Gastroesophageal sphincter (tissue), 4 donors: Measurements from ENCODE around the gene HECW1. TPM values are rescaled to one million over a fixed set of nuclear protein-coding genes. Genes with fewer than 3 reads are reported as not detected.

Experiments
- ATAC-seq: fragments of 150-250 bp; one replicate; pipeline ENCODE4 v1.9.1; 2016; ENCODE audit warnings: mild to moderate bottlenecking, moderate library complexity
- H3K27ac ChIP-seq, 4 donors: fragments of 200-600 bp; sonication (generic) in 3 of 4; 1 replicate in 3 of 4; 2 replicates in 1 of 4; pipeline ENCODE4 v1.5.1; 2016 to 2019
- H3K27me3 ChIP-seq: fragments of 200-600 bp; sonication (generic); one replicate; pipeline ENCODE4 v1.5.1; 2019
- H3K36me3 ChIP-seq, 2 donors: fragments of 200-600 bp; sonication (generic); one replicate each; pipeline ENCODE4 v1.5.1; 2019; ENCODE audit warnings: control low read depth in 1 of 2
- H3K4me1 ChIP-seq, 3 donors: fragments of 200-600 bp; sonication (generic); 1 replicate in 2 of 3; 2 replicates in 1 of 3; pipeline ENCODE4 v1.5.1; 2016 to 2019; ENCODE audit warnings: control low read depth in 2 of 3
- H3K4me3 ChIP-seq, 2 donors: fragments of 200-600 bp; sonication (generic); one replicate each; pipeline ENCODE4 v1.5.1; 2019; ENCODE audit warnings: mild to moderate bottlenecking in 1 of 2, moderate library complexity in 1 of 2
- H3K9me3 ChIP-seq, 3 donors: fragments of 200-600 bp; sonication (generic); one replicate each; pipeline ENCODE4 v1.5.1; 2017 to 2019; ENCODE audit warnings: control low read depth in 2 of 3
- EP300 ChIP-seq: sonication (generic); formaldehyde crosslinking; IDR thresholded peaks from one replicate; pipeline ENCODE4 v1.6.1; 2017; ENCODE audit warnings: antibody characterized with exemption, mild to moderate bottlenecking
- POLR2A ChIP-seq, 2 donors: fragments of 450-650 bp; IDR thresholded peaks; one replicate each; pipeline ENCODE4 v1.6.1; 2017; ENCODE audit warnings: antibody characterized with exemption in 2 of 2, mild to moderate bottlenecking in 2 of 2, moderate library complexity in 1 of 2
- POLR2AphosphoS5 ChIP-seq: sonication (generic); formaldehyde crosslinking; IDR thresholded peaks from one replicate; pipeline ENCODE4 v1.6.1; 2017; ENCODE audit warnings: antibody characterized with exemption
- WGBS, 2 donors: methylation state at CpG; one replicate each; pipeline ENCODE4 v1.1.5; 2018; ENCODE audit warnings: low coverage in 1 of 2; 5-methylcytosine and 5-hydroxymethylcytosine counted together
- total RNA-seq, 4 donors: library from RNA; depleted of rRNA; stranded (reverse); fragments of >200 nt; gene quantifications; one replicate each; pipeline ENCODE4 v1.1.0, GENCODE V29; 2016
- TF ChIP-seq, protein P1 (sequence below), 4 experiments: fragments of 200-600 bp in 2 of 4; fragments of 450-650 bp in 2 of 4; sonication (generic) in 1 of 4; IDR thresholded peaks; one replicate each; pipeline ENCODE4 v1.5.1; 2017 to 2019; ENCODE audit warnings: antibody characterized with exemption in 4 of 4, mild to moderate bottlenecking in 2 of 4, moderate library complexity in 2 of 4

HECW1 gene
- total RNA-seq, 4 donors from 2014 or later, result 0.04 to 0.31 (median 0.13) TPM; not detected in 1

DNA sequence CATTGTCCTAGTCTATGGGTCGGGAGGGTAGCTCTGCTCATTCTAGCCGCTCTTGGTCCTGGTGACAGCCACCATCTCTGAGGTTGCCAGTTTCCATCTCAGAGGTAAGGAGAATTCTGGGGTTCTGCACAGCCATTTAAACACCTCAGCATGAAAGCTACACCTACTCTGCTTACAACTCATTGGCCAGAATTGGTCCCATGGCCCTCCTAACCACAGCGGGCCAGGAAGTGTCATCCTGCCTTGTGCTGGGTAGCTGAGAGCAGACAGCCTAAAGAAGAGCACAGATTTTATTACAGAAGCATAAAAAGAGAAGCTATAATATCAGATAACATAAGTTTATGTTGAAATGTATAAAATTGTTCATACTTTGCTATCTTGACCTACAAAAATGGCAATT lies 152.7 kb downstream of the HECW1 start:
- Histone ChIP-seq H3K27me3 (peaks cover 28% of the 10 kb centered on the region), H3K27ac (no peak overlapping the region), H3K4me1 (peaks cover 0 to 7% (median 0%) of the 10 kb centered on the region in 3 donors), H3K9me3 (no peaks in the 10 kb centered on the region), H3K4me3 (no peak overlapping the region), H3K36me3 (no peaks in the 10 kb centered on the region)
- ATAC-seq, result no peak
- WGBS, 2 donors, result 89 to 100% methylated on average over 2 to 3 of the region's 3 CpGs
- TF ChIP-seq EP300 (no peak), POLR2AphosphoS5 (no peak), POLR2A (IDR thresholded peaks at IDR 0.05) (no peak)
- TF ChIP-seq, protein P1, sequence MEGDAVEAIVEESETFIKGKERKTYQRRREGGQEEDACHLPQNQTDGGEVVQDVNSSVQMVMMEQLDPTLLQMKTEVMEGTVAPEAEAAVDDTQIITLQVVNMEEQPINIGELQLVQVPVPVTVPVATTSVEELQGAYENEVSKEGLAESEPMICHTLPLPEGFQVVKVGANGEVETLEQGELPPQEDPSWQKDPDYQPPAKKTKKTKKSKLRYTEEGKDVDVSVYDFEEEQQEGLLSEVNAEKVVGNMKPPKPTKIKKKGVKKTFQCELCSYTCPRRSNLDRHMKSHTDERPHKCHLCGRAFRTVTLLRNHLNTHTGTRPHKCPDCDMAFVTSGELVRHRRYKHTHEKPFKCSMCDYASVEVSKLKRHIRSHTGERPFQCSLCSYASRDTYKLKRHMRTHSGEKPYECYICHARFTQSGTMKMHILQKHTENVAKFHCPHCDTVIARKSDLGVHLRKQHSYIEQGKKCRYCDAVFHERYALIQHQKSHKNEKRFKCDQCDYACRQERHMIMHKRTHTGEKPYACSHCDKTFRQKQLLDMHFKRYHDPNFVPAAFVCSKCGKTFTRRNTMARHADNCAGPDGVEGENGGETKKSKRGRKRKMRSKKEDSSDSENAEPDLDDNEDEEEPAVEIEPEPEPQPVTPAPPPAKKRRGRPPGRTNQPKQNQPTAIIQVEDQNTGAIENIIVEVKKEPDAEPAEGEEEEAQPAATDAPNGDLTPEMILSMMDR (IDR thresholded peaks at IDR 0.05), result no peak

DNA sequence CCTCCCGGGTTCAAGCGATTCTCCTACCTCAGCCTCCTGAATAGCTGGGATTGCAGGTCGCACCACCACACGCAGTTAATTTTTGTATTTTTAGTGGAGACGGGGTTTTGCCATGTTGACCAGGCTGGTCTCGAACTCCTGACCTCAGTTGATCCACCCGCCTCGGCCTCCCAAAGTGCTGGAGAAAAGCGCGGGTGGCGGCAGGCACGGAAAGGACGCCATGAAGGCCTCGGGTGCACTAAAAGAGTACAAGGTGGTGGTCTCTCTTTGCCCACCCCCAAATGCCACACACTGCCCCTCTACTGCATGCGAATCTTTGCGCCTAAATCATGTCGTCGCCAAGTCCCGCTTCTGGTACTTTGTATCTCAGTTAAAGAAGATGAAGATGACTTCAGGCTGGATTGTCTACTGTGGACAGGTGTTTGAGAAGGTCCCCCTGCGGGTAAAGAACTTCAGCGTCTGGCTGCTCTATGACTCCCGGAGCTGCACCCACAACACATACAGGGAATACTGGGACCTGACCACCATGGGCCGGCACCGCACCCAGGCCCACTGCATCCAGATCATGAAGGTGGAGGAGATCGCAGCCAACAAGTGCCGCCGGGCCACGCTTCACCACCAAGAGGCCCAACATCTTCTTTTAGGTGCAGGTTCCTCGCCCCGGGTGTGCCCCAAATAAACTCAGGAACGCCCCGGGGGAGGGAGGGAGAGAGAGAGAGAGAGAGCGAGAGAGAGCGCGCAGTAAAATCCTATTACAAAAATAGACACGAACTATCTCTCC lies 161.7 kb downstream of the HECW1 start:
- H3K27me3 ChIP-seq, result no peaks in the 10 kb centered on the region
- TF ChIP-seq EP300 (no peak), POLR2AphosphoS5 (no peak), POLR2A (IDR thresholded peaks at IDR 0.05) (no peak)
- TF ChIP-seq, protein P1 (IDR thresholded peaks at IDR 0.05), result no peak
- no peak for ATAC-seq
- H3K4me1 ChIP-seq, result no peaks in the 10 kb centered on the region
- H3K27ac ChIP-seq, result no peak overlapping the region
- peaks cover 0 to 15% (median 0%) of the 10 kb centered on the region in 3 donors for H3K9me3 ChIP-seq
- no peak overlapping the region for H3K4me3 ChIP-seq
- WGBS, 2 donors, result 90 to 93% methylated on average over 6 to 20 of the region's 36 CpGs
- H3K36me3 ChIP-seq, result no peaks in the 10 kb centered on the region

DNA sequence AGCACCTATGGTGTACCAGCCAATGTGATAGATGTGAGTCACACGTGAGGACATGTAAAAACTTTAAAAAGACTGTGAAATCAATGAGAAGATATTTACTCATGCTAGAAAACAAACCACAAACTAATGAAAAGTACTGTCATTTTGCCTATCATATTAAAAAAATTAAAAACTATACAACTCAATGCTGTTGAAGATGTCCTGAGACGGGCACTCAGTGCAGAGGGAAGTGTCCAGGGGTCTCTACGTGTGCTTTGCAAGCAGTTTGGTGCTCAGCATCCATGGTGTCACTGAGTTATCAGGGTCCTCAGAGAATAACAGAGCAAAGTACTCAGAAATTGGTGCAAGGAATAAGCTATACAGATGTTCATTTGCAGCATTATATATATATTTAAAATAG lies 162.3 kb downstream of the HECW1 start:
- Histone ChIP-seq H3K9me3 (peaks cover 0 to 15% (median 0%) of the 10 kb centered on the region in 3 donors), H3K36me3 (no peaks in the 10 kb centered on the region), H3K4me1 (no peaks in the 10 kb centered on the region), H3K4me3 (no peak overlapping the region), H3K27ac (no peak overlapping the region), H3K27me3 (no peaks in the 10 kb centered on the region)
- WGBS, 2 donors, result 73 to 77% methylated on average over 2 to 3 of the region's 3 CpGs
- ATAC-seq, result no peak
- no peak for TF ChIP-seq POLR2AphosphoS5
- TF ChIP-seq POLR2A (IDR thresholded peaks at IDR 0.05), result no peak
- TF ChIP-seq EP300, result no peak
- TF ChIP-seq, protein P1 (IDR thresholded peaks at IDR 0.05), result no peak

DNA sequence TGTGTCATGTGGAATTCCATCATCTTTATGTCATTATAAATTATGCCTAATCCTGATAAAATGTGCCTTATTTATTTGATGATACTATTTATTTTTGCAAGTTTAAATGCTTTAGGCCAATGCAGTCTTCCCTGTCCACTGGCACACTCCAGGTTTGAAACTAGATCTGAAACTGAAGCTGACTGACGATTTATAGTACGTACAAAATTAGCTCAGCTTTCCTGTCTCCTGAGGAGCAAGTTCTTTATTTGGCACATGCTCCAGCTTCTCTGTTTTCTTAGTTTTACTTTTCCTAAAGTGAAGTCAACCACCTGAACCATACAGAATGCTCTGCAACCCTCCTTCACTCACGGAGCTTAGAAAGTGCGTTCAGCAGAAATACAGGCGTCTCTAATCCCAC lies 164.1 kb downstream of the HECW1 start:
- TF ChIP-seq EP300 (no peak), POLR2A (IDR thresholded peaks at IDR 0.05) (no peak), POLR2AphosphoS5 (no peak)
- TF ChIP-seq, protein P1 (IDR thresholded peaks at IDR 0.05), result no peak
- Histone ChIP-seq H3K4me3 (no peak overlapping the region), H3K36me3 (no peaks in the 10 kb centered on the region), H3K4me1 (no peaks in the 10 kb centered on the region), H3K9me3 (peaks cover 0 to 11% (median 0%) of the 10 kb centered on the region in 3 donors), H3K27ac (no peak overlapping the region), H3K27me3 (no peaks in the 10 kb centered on the region)
- WGBS, 2 donors, result 46 to 50% methylated on average over 5 of the region's 5 CpGs
- no peak for ATAC-seq

DNA sequence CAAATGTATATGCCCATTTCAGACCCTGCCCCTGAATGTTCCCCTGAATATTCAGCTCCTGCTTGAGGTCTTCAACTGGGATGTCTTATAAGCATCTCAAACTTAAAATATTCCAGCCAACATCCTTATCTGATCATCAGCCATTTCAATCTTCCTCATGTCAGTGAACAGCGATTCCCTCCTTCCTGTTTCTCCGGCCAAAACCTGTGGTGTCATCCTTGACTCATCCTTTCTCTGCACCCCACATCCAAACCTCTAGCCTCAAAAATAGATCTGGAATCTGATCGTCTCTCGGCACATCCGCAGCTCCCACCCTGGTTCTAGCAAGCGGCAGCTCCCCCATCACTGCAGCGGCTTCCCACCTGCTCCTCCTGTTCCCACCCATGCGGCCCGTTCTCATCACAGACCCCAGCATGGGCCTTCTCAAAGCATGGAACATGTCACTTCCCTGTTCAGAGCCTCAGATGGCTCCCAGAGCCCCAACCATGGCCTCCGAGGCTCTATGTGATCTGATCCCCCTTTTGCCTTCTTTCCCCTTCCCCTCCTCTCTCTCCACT lies 165.7 kb downstream of the HECW1 start:
- TF ChIP-seq POLR2A (IDR thresholded peaks at IDR 0.05), result no peak
- TF ChIP-seq EP300, result no peak
- TF ChIP-seq, protein P1 (IDR thresholded peaks at IDR 0.05), result no peak
- TF ChIP-seq POLR2AphosphoS5, result no peak
- WGBS, 2 donors, result 78 to 89% methylated on average over 10 of the region's 10 CpGs
- Histone ChIP-seq H3K4me1 (no peaks in the 10 kb centered on the region), H3K36me3 (no peaks in the 10 kb centered on the region), H3K27me3 (peaks cover 6% of the 10 kb centered on the region), H3K4me3 (no peak overlapping the region), H3K9me3 (no peaks in the 10 kb centered on the region), H3K27ac (no peak overlapping the region)
- ATAC-seq, result no peak
